GM21360 (cell line): ENCODE results near the gene GLA.
A peak's percentile ranks its signal among the peaks of the same experiment; 100 is the strongest.

Experiments
- ATAC-seq: cut with Tn5 transposase; IDR thresholded peaks from one replicate; pipeline ENCODE4 v1.9.1; 2021; ENCODE audit warnings: mild to moderate bottlenecking, moderate library complexity; ENCODE audit not compliant: unreplicated experiment

GLA gene

GRCh38 chrX:101398694-101399093 is 9.0 kb downstream of the GLA start:
- ATAC-seq: no peak

- ATAC-seq: no peak
Measured at GRCh38 chrX:101397779-101398178, 9.9 kb downstream of the GLA start.

GRCh38 chrX:101395789-101396188 is 11.9 kb downstream of the GLA start:
- ATAC-seq: no peak

GRCh38 chrX:101394372-101394771 is 13.4 kb downstream of the GLA start:
- ATAC-seq: no peak

GRCh38 chrX:101393530-101394305 is 14.0 kb downstream of the GLA start:
- ATAC-seq: no peak

GRCh38 chrX:101391831-101392230 is 15.9 kb downstream of the GLA start:
- ATAC-seq: no peak

- ATAC-seq: peak; percentile 78
Measured at GRCh38 chrX:101390664-101391525, 16.8 kb downstream of the GLA start, which contains the start of gene RPL36A. Gene RPL36A, plus strand, starts transcription at chrX:101391011. Its CDS starts 33 bp downstream, at chrX:101391044.

- no peak for ATAC-seq
Measured at GRCh38 chrX:101388604-101389003, 19.1 kb downstream of the GLA start.

GRCh38 chrX:101386542-101386885 is 21.2 kb downstream of the GLA start:
- peak; percentile 0 for ATAC-seq

GRCh38 chrX:101385795-101386541 is 21.8 kb downstream of the GLA start, which contains the start of gene BTK:
Gene BTK, minus strand, starts transcription at chrX:101386191. Its CDS starts 10,907 bp downstream, at chrX:101375284.
- ATAC-seq: peak; percentile 56

GRCh38 chrX:101385026-101385684 is 22.6 kb downstream of the GLA start:
- no peak for ATAC-seq

GRCh38 chrX:101383679-101384205 is 24.0 kb downstream of the GLA start:
- peak; percentile 73 for ATAC-seq

- ATAC-seq: no peak
Measured at GRCh38 chrX:101377547-101377946, 30.2 kb downstream of the GLA start.

GRCh38 chrX:101370888-101371504 is 36.7 kb downstream of the GLA start:
- peak; percentile 65 for ATAC-seq

GRCh38 chrX:101369687-101370086 is 38.0 kb downstream of the GLA start:
- ATAC-seq: no peak

- ATAC-seq: no peak
Measured at GRCh38 chrX:101368800-101369199, 38.9 kb downstream of the GLA start.

GRCh38 chrX:101365301-101365795 is 42.4 kb downstream of the GLA start:
- ATAC-seq: no peak

- ATAC-seq: no peak
Measured at GRCh38 chrX:101362757-101363156, 45.0 kb downstream of the GLA start.

GRCh38 chrX:101362116-101362515 is 45.6 kb downstream of the GLA start:
- ATAC-seq: no peak

- no peak for ATAC-seq
Measured at GRCh38 chrX:101360390-101360789, 47.3 kb downstream of the GLA start.
